T-helper 2 cell (primary cell): Measurements from ENCODE around the gene RAP1GAP2.

Experiments
- DNase-seq, 5 experiments: peaks; one replicate each; pipeline versions ENCODE4 v3.0.0 to v3.0.0-alpha.2; 2012 to 2022

Gene RAP1GAP2

GRCh38 chr17:2949469-2950044, 153.3 kb downstream of the RAP1GAP2 start:
- DNase-seq: no peak

DNA sequence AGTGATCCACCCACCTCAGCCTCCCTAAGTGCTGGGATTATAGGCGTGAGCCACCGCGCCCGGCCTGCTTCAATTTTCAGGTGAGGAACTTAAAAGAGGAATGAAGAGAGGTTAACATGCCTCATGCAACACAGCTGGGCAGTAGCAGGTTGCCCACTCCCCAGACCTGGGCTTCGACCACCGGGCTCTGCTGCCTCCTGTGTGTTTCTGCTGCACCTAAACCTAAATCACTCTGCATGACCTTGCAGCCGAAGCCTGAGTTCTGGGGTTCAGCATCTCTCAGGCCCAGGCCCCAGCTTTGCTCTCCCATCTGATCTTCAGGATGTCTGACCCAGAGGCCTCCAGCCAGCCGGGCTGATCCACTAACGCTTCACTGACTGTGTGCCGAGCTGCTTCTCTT, 154.6 kb downstream of the RAP1GAP2 start:
- no peak for DNase-seq

GRCh38 chr17:2952174-2952845, 156.1 kb downstream of the RAP1GAP2 start:
- no peak for DNase-seq

DNA sequence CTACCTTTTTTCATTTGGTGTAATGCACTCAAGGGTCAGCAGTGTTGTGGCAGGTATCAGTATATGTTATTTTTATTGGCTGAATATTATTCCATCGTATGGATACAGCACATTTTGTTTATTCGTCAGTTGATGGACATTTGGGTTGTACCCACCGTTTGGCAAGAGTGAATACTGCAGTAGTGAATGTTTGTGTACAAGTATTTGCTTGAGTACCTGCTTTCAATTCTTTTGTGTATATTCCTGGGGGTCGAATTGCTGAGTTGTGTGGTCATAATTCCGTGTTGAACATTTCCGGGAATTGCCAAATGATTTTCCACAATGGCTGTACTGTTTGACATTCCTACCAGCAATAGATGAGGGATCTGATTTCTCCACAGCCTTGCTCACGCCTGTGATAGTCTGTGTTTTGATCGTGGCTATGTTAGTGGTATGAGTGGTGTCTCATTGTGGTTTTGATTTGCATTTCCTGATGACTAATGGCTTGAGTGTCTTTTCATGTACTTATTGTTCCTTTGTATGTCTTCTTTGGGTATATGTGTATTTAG, 158.7 kb downstream of the RAP1GAP2 start:
- peak in 1 of 5 experiments; percentile 7 for DNase-seq

- no peak for DNase-seq
Observed at GRCh38 chr17:2955931-2956582, 159.8 kb downstream of the RAP1GAP2 start.

- no peak for DNase-seq
Observed at GRCh38 chr17:2957631-2958286, 161.5 kb downstream of the RAP1GAP2 start.

DNA sequence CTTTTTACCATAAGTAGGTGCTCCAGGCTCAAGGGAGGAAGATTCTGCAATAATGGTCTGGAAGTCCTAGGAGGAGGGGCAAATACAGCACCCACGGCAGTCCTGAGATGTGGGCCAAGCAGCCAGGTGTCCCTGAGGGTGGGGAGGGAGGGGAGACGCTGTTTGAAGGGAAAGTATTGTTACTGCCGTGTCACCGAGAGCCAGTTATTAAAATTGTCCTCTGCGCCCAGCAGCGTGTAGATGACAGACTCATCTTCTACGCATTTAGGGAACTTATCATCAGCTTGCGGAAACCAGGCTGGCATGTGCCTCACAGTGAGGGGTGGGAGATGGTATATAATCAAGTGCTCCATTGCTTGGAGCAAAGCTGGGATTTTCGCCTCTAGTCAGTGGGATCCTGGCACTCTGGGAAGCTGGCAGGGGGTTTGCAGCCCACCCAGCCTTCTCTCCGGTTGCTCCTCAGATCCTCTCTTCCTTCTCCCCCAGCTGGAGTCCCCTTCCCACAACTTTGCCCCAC, 162.5 kb downstream of the RAP1GAP2 start:
- no peak for DNase-seq

DNA sequence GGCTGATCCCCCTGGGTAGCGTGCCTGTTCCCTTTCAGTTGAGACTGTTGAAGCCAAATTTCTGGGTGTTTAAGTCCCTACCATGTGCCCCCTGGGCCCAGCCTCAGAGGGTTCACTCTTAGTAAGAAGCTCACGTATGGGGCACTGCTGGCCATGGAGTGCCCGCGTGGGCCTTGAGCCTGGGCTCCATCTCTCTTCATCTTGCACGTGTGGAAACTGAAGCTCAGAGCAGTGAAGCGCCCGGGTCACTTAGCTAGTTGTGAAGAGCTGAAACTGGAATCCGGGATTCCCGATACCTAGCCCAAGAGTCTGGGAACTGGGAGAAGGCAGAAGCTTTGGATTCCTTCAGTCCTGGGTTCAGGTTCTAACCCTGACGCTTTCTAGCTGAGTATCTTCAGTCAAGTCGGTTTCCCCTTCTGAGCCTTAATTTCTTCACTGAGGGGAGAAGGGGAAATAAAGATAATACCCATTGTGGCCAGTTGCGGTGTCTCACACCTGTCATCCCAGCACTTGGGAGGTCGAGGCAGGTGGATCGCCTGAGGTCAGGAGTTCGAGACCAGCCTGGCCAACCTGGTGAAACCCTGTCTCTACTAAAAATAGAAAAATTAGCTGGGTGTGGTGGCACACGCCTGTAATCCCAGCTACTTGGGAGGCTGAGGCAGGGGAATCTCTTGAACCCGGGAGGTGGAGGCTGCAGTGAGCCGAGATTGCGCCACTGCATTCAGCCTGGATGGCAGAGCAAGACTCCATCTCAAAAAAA, 163.3 kb downstream of the RAP1GAP2 start:
- no peak for DNase-seq

- DNase-seq: no peak
Observed at GRCh38 chr17:2961446-2961845, 165.2 kb downstream of the RAP1GAP2 start.

DNA sequence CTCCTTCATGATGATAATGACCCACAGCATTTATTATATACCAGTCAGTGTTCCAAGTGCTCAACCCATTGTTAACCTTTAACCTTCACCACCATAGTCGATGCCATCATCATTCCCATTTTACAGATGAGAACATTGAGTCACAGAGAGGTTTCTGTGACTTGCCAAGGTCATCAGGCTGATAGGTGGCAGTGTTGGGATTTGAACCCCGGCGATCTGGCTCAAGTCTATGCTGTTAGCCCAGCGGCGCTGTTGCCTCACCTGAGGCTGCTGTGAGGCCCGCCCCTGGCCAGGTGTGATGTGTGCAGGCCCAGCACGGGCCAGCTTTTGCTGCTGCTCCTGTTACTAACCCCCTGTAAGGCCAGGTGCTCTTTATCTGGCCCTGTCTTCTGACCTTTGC, 166.0 kb downstream of the RAP1GAP2 start:
- no peak for DNase-seq

GRCh38 chr17:2962729-2963128, 166.5 kb downstream of the RAP1GAP2 start:
- DNase-seq: no peak

- no peak for DNase-seq
Observed at GRCh38 chr17:2963332-2964027, 167.2 kb downstream of the RAP1GAP2 start.

DNA sequence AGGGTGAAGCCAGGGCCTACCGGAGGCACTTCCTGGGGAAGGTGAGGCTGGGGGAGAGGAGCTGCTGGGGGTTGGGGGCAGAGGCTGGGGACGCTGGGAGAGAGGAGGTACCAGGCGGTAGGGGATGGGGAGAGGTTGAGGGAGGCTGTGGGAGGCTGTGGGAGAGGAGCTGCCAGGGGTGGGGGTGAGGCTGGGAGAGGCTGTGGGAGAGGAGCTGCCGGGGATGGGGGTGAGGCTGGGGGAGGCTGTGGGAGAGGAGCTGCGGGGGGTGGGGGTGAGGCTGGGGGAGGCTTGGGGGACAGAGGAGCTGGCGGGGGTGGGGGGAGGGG, 167.8 kb downstream of the RAP1GAP2 start:
- no peak for DNase-seq

DNA sequence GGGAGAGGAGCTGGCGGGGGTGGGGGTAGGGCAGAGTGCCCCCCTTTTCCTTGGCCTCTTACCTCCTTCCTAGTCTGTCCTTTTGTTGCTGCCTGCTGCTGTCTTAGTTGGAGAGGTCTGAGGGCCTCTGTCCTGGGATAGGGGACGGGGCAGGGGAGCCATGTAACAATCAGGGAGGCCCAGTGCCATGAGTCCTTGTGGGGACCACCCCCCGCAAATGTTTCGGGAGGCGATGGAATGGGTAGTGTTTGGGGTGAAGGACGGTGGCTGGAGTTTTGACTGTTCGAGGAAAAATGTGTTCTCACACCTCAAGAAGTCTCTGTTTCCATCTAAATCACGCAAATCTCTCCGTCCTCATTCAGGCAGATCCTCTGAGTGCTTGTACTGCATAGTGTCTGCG, 168.1 kb downstream of the RAP1GAP2 start:
- no peak for DNase-seq

GRCh38 chr17:2964831-2965230, 168.6 kb downstream of the RAP1GAP2 start:
- no peak for DNase-seq

DNA sequence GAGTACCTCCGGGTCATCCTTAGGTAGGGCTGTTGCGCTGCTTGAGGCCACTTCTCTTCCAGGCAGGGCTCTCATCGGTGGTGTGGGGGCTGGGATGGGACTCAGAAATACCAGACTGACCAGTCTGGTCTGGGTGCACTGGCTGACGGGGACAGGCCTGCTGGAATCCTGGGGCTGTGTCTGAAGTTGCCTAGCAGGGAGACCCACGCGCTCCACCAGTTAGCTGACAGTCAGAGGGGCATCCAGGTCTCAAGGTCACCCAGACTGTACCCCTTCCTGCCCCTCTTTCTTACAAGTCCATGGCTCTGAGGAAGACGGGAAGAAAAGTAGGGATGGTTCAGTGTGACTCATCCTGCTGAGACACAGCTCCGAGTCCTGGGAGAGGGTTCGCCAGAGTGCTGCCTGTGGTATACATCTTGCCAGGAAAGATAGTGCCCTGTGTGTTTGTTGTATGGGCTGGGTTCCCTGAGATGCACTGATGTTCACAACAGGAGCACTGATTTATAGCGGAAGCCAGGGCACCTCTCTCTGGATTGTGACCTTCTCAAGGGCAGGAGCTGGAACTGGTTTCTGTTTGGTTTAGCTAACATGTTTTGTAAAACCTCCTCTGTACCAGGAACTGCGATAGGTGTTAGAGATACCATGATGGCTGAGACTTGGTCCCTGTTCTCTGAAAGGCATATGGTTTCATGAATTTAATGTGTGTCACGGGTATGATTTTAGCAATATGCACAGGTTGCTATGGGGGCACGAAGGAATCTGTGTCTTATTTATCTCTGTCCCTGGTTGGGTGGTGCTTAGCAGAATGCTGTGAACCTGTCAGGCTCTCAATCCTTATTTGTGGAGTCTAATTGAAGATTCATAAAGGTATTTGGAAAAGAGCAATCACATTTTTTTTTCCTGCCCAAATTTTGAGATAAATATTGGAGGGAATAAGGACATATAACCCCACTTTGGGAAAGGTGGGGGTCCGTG, 169.7 kb downstream of the RAP1GAP2 start:
- DNase-seq: no peak

DNA sequence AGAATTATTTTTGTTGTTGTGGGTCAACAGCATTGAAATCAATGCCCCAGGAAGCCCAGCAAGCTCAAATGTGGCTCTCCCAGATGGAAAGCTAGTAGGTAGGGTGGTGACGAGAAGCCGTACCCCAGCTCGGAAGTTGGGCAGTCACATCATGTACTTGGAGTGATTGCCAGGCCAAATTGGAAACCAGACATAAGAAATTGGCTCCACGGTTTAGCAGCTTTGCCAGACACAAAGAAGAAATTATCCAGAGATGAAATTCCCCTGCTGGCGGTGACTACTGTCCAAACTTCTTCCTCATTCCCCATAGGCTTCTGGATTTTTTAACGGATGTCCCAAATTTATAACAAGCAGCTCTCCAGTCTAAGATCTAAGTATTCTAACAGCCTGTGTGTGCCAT, 171.3 kb downstream of the RAP1GAP2 start:
- no peak for DNase-seq

DNA sequence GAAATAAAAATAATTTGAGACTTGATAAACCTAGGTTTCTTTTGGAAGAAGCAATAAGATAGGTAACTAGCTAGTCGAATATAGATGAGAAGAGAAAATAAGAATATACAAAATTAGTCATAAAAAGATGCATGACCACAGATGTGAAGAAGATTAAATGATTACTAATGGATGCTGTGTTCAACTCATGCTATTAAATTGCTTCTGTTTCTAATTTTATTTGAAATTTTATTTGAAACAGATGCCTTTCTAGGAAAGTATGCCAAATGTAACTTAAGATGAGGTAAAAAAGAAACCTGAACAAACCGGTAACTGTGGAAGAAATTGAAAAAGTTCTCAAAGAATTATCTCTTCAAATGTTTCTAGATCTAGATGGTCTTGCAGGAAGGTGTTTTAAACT, 175.6 kb downstream of the RAP1GAP2 start:
- no peak for DNase-seq

GRCh38 chr17:2972749-2973148, 176.5 kb downstream of the RAP1GAP2 start:
- DNase-seq: no peak

DNA sequence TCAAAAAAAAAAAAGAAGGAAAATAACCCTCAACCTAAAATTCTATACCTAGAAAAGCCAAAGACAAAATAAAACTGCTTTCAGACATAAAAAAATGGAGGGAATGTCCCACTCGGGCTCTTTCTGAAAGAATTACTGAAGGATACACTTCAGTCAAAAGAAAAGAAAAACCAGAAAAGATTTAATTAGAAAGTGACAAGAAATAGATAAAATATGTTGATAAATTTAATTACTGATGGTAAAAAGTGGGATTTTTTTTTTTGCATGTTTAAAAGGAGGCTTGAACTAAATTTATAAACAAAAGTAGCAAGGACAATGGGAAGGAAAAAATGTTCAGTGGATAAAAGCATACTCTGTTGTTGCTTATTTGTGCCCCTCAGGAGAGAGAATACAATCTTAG, 178.1 kb downstream of the RAP1GAP2 start:
- no peak for DNase-seq

DNA sequence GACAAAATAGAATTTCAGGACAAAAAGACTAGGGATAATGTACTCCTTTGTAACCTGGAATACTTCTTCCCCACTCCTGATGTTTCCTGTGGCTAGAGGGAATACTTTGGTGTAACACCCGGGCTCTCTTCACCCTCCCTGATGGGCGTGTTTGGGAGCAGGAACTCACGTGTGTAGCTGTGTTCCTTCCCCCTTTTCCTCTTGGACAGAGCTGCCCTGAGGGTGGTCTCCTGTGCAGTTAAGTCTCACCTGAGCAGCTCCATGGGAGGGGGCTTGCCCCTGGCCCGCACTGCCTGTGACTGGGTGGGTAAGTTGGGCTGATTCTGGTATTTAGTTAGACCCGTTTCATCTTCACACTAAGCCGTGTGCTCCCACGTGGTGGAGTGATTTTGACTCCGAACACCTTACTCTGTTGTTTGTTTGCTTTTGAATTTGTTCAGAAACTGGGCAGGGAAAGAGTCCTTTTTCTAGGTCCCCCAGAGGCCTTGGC, 179.3 kb downstream of the RAP1GAP2 start:
- no peak for DNase-seq
